GM12878 (cell line): ENCODE results near the gene MCM3AP. TPM values are rescaled to one million over a fixed set of nuclear protein-coding genes. Genes with fewer than 3 reads are reported as not detected.
A peak's percentile ranks its signal among the peaks of the same experiment; 100 is the strongest.

Source experiments
- ATAC-seq: fragments of 200-7000 bp; cut with Tn5 transposase; 3 replicates; pipeline ENCODE4 v1.9.1; 2020; ENCODE audit warnings: mild to moderate bottlenecking, moderate library complexity
- BruUV-seq: library from RNA; stranded (reverse); fragments of 400-500 nt; replicated peaks from 2 replicates; lab custom pipeline; 2021; lab: Mats Ljungman, UMichigan
- CTCF ChIA-PET: fragments of 300-600 bp; sonication (Branson Sonifier 250); formaldehyde crosslinking; extraction: SDS; loops from one replicate; lab custom pipeline; 2021; ENCODE audit warnings: inconsistent platforms; lab: Yijun Ruan, JAX
- POLR2A ChIA-PET: fragments of 350-600 bp; formaldehyde crosslinking; extraction: SDS; loops from one replicate; lab custom pipeline; 2021; ENCODE audit warnings: inconsistent platforms; lab: Charles Lee
- RAD21 ChIA-PET: fragments of 300-600 bp; sonication (Branson Sonifier 250); formaldehyde crosslinking; loops from one replicate; lab custom pipeline; 2023; ENCODE audit warnings: antibody characterized with exemption; ENCODE audit not compliant: unreplicated experiment; lab: Charles Lee
- SMC1A ChIA-PET: fragments of 300-600 bp; sonication (Branson Sonifier 250); formaldehyde crosslinking; loops from one replicate; lab custom pipeline; 2023; ENCODE audit not compliant: unreplicated experiment, uncharacterized antibody; lab: Charles Lee
- DNase-seq: peaks from one replicate; pipeline ENCODE4 v3.0.0-alpha.2; 2011; ENCODE audit warnings: low read depth, low spot score
- FAIRE-seq: peaks from 3 replicates; lab custom pipeline; 2011; peaks lifted over from hg19 to GRCh38; lab: Jason Lieb, UNC
- H2AFZ ChIP-seq: 2 replicates; pipeline ENCODE4 v1.6.0; 2011; ENCODE audit warnings: low read depth, low read length, control low read depth; ENCODE audit not compliant: control insufficient read depth
- H3K27ac ChIP-seq: 2 replicates; pipeline ENCODE4 v1.5.1; 2011; ENCODE audit warnings: control low read depth; ENCODE audit not compliant: control insufficient read depth, insufficient read depth
- H3K27me3 ChIP-seq, 2 experiments: replicated peaks in 1 of 2; 2 replicates each; pipeline versions ENCODE4 v1.6.0 to v1.6.1; 2011; ENCODE audit warnings: low read length in 1 of 2; ENCODE audit not compliant: control insufficient read depth in 2 of 2, insufficient read depth in 2 of 2
- H3K36me3 ChIP-seq, 2 experiments: 2 replicates each; pipeline ENCODE4 v1.5.1; 2011; ENCODE audit warnings: low read length in 1 of 2; ENCODE audit not compliant: control insufficient read depth in 2 of 2, insufficient read depth in 2 of 2
- H3K4me1 ChIP-seq: 2 replicates; pipeline ENCODE4 v1.6.1; 2011; ENCODE audit warnings: mild to moderate bottlenecking, low read length, moderate library complexity, mixed read lengths; ENCODE audit not compliant: control insufficient read depth, insufficient read depth
- H3K4me2 ChIP-seq: 2 replicates; pipeline ENCODE4 v1.6.0; 2011; ENCODE audit warnings: control low read depth; ENCODE audit not compliant: control insufficient read depth, insufficient read depth
- H3K4me3 ChIP-seq: fragments of 200-600 bp; sonication (generic); 2 replicates; pipeline ENCODE4 v1.5.1; 2016
- H3K79me2 ChIP-seq: 2 replicates; pipeline ENCODE4 v1.6.0; 2011; ENCODE audit warnings: low read length; ENCODE audit not compliant: control insufficient read depth, insufficient read depth
- H3K9ac ChIP-seq: 2 replicates; pipeline ENCODE4 v1.8.0; 2011; ENCODE audit warnings: low read length, control low read depth, mixed read lengths; ENCODE audit not compliant: control insufficient read depth, insufficient read depth
- H3K9me3 ChIP-seq: replicated peaks from 3 replicates; pipeline ENCODE4 v1.5.1; 2011; ENCODE audit warnings: mild to moderate bottlenecking, low read length; ENCODE audit not compliant: control insufficient read depth, insufficient read depth
- H4K20me1 ChIP-seq: 2 replicates; pipeline ENCODE4 v1.6.0; 2011; ENCODE audit not compliant: control insufficient read depth, insufficient read depth
- SMAD1 ChIP-seq: fragments of 450-650 bp; IDR thresholded peaks from 2 replicates; pipeline ENCODE4 v1.6.1; 2018; ENCODE audit warnings: mild to moderate bottlenecking, low read depth; ENCODE audit not compliant: partially characterized antibody
- WGBS: methylation state at CpG from one replicate; pipeline ENCODE4 v1.1.6; 2016; ENCODE audit warnings: low lambda C conversion rate; ENCODE audit not compliant: insufficient replicate concordance, insufficient coverage; ENCODE audit errors: missing lambda C conversion rate; 5-methylcytosine and 5-hydroxymethylcytosine counted together
- in situ Hi-C: fragments of 300-500 bp; cut with MboI; formaldehyde crosslinking; loops from 9 replicates; pipeline ENCODE4 v1.14.3; 2018; ENCODE audit warnings: mixed read lengths
- intact Hi-C: fragments of 100-400 bp; cut with micrococcal nuclease; formaldehyde crosslinking; loops from one replicate; pipeline ENCODE4 v1.14.2; 2022; ENCODE audit not compliant: unreplicated experiment
- polyA plus RNA-seq, 11 experiments: library from polyadenylated mRNA; depleted of rRNA in 4 of 11; unstranded in 6 of 11; stranded (reverse) in 5 of 11; fragments of >200 nt; fragmentation: Nextera tagmentation in 4 of 11; fragmentation: Illumina TruSeq in 1 of 11; extraction: Ambion mirVana in 4 of 11; extraction: Trizol in 1 of 11; gene quantifications; 1 replicate in 1 of 11; 2 replicates in 10 of 11; pipeline versions ENCODE4 v1.2.1 to v1.2.3, GENCODE V29; 2011 to 2016; ENCODE audit warnings: inconsistent platforms in 2 of 11, missing spikeins in 2 of 11, low read depth in 1 of 11
- total RNA-seq, 4 experiments: library from RNA; depleted of rRNA in 3 of 4; stranded (reverse); fragments of >200 nt in 3 of 4; fragmentation: Illumina TruSeq in 1 of 4; extraction: Trizol in 1 of 4; gene quantifications; 2 replicates each; pipeline versions ENCODE4 v1.2.1 to v1.2.3, GENCODE V29; 2013 to 2021
- TF ChIP-seq, protein P1 (sequence below), 3 experiments: IDR thresholded peaks in 2 of 3; conservative IDR thresholded peaks in 1 of 3; 2 replicates each; pipeline ENCODE4 v1.5.1; 2011; ENCODE audit warnings: low read depth in 3 of 3, low read length in 3 of 3, mild to moderate bottlenecking in 3 of 3, control low read depth in 2 of 3, moderate library complexity in 2 of 3, inconsistent platforms in 1 of 3, mixed read lengths in 1 of 3; ENCODE audit not compliant: control insufficient read depth in 2 of 3, insufficient read depth in 1 of 3; ENCODE audit errors: extremely low read depth in 1 of 3

The MCM3AP gene
- total and polyA plus RNA-seq, 10 of the 15 experiments (the other 5 are each of a cell fraction or from before 2014, with no cell fraction given), result 6.1 to 95.7 (median 47.0) TPM

- no peak for DNase-seq
- intact Hi-C loops (no loop called here), in situ Hi-C loops (no loop called here)
- ChIA-PET CTCF (no interaction called here), RAD21 (no interaction called here), POLR2A (no interaction called here), SMC1A (no interaction called here)
- Histone ChIP-seq H3K9me3 (no peaks in the 10 kb centered on the region), H3K4me2 (no peak overlapping the region), H2AFZ (no peak overlapping the region), H3K36me3 (peaks cover 0 to 9% of the 10 kb centered on the region in 2 experiments; a peak in 3 of 4 replicates), H3K9ac (no peak overlapping the region), H3K4me1 (no peaks in the 10 kb centered on the region), H3K27me3 (no peaks in the 10 kb centered on the region), H3K79me2 (no peaks in the 10 kb centered on the region), H3K27ac (no peak overlapping the region), H4K20me1 (no peaks in the 10 kb centered on the region), H3K4me3 (no peak overlapping the region)
- TF ChIP-seq, protein P1, sequence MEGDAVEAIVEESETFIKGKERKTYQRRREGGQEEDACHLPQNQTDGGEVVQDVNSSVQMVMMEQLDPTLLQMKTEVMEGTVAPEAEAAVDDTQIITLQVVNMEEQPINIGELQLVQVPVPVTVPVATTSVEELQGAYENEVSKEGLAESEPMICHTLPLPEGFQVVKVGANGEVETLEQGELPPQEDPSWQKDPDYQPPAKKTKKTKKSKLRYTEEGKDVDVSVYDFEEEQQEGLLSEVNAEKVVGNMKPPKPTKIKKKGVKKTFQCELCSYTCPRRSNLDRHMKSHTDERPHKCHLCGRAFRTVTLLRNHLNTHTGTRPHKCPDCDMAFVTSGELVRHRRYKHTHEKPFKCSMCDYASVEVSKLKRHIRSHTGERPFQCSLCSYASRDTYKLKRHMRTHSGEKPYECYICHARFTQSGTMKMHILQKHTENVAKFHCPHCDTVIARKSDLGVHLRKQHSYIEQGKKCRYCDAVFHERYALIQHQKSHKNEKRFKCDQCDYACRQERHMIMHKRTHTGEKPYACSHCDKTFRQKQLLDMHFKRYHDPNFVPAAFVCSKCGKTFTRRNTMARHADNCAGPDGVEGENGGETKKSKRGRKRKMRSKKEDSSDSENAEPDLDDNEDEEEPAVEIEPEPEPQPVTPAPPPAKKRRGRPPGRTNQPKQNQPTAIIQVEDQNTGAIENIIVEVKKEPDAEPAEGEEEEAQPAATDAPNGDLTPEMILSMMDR (IDR thresholded peaks at IDR 0.05 in 2 of 3, conservative IDR thresholded peaks at IDR 0.05 in 1 of 3; ENCODE audit: control insufficient read depth in 2 of 3, extremely low read depth in 1 of 3, insufficient read depth in 1 of 3, low read depth in 3 of 3, low read length in 3 of 3), result 0 out of 6 replicates have a peak, but pooled peaks of 1 of the 3 experiments have one; percentile 1
- TF ChIP-seq SMAD1, result no peak
- ATAC-seq, result no peak
- FAIRE-seq, result no peak
- BruUV-seq, result TSS peak; percentile 55
- WGBS, result 93% methylated on average over 15 of the region's 16 CpGs
These were observed 74.9 kb downstream of the MCM3AP start for GRCh38 chr21:46210378-46211136.
